ENCODE measurements around the gene ATG7.

DNA sequence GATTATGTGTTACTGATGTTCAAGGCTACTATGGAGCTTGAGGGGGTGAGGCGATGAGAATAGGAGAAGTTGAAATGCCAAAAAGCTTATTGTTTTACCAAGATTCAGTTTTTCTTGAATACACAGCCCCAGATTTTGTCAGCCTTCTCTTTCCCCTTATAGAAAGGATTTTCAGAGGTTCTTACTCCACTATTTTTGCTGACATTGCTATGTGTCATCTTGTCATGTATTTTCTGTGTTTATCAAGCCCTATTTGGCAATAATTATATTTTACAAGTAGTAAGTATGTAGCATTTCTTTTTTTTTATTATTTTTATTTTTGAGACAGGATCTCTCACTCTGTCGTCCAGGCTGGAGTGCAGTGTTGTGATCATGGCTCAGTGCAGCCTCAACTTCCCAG lies 133.1 kb downstream of the ATG7 start:
- no peak for TF ChIP-seq CTCF (conservative IDR thresholded peaks at IDR 0.05; ENCODE audit: low read length)
- no peak for TF ChIP-seq EZH2phosphoT487 (IDR thresholded peaks at IDR 0.05; ENCODE audit: borderline replicate concordance, low read depth, low read length)

Data from OCI-LY7 (cell line).